Fibroblast of pulmonary artery (primary cell): ENCODE results near the gene GPR26.

Experiments
- DNase-seq: peaks from one replicate; pipeline ENCODE4 v3.0.0-alpha.2; 2010; ENCODE audit warnings: low read depth
- H3K4me3 ChIP-seq: replicated peaks from 2 replicates; pipeline ENCODE4 v1.5.1; 2011; ENCODE audit warnings: low read depth, mild to moderate bottlenecking, control low read depth, low read length, moderate library complexity
- TF ChIP-seq, protein P1 (sequence below): IDR thresholded peaks from 2 replicates; pipeline ENCODE4 v1.5.1; 2011; ENCODE audit warnings: mild to moderate bottlenecking, control low read depth, low read length, inconsistent platforms; ENCODE audit errors: missing control alignments

Gene GPR26

DNA sequence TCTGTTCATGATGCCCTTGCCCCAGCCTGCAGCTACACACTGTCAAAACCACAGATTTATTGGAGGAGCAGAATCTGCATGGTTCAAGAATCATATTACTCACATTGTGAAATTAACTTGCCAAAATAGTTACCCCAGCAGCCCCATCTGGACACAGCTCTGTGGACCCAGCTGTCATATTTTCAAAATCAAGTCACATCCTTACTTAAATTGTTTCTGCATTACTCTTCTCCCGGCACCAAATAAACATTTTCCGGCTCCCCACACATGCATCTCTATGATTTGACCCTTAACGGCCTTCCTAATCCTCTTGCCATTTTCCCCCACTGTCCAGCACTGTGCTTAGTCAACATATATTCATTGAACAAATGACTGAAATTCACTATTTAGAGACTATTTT is 43.8 kb upstream of the GPR26 start:
- H3K4me3 ChIP-seq = no peak overlapping the region
- TF ChIP-seq, protein P1, sequence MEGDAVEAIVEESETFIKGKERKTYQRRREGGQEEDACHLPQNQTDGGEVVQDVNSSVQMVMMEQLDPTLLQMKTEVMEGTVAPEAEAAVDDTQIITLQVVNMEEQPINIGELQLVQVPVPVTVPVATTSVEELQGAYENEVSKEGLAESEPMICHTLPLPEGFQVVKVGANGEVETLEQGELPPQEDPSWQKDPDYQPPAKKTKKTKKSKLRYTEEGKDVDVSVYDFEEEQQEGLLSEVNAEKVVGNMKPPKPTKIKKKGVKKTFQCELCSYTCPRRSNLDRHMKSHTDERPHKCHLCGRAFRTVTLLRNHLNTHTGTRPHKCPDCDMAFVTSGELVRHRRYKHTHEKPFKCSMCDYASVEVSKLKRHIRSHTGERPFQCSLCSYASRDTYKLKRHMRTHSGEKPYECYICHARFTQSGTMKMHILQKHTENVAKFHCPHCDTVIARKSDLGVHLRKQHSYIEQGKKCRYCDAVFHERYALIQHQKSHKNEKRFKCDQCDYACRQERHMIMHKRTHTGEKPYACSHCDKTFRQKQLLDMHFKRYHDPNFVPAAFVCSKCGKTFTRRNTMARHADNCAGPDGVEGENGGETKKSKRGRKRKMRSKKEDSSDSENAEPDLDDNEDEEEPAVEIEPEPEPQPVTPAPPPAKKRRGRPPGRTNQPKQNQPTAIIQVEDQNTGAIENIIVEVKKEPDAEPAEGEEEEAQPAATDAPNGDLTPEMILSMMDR = no peak

GRCh38 chr10:123624086-123624485 is 42.1 kb upstream of the GPR26 start:
- H3K4me3 ChIP-seq = no peak overlapping the region
- TF ChIP-seq, protein P1 = no peak
- DNase-seq = no peak

More for the DNA sequence above, 43.8 kb upstream of the GPR26 start:
- no peak for DNase-seq

DNA sequence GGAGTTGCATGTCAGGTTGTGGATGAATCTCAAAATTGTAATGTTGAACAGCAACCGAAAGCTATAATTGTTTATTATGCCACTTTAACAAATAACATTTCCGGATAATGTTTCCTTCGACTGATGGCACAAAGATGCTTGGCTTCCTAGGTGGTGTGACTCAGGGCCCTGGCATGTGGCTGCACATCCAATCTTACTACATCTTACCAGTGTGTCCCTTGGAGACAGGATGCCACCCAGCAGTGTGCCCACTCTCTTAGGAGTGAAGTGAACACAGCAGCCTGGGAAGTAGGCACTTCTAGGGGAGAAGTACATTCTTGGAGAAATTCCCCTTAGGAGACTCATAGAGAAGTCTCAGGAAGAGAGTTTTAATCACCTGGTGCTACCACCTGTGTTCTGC is 33.0 kb upstream of the GPR26 start:
- no peak for DNase-seq
- TF ChIP-seq, protein P1 = no peak
- no peak overlapping the region for H3K4me3 ChIP-seq

DNA sequence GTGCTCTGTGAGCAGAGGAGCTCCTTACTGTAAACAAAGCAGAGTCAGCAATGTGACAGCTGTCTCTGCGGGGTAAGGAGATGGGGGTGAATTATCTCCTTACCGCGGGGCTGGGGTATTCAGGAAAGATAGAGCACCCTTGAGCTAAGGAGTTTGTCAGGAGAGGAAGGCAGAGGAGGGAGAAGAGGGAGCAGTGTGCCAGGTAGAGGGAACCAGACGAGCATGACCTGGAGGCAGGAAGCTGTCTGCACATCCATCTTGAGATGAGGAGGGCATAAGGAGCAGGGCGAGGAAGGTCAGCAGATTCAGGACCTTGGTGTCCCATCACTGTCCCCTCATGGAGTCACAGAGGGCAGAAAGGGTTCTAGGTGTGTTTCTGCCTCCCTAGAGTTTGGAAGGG is 32.5 kb upstream of the GPR26 start:
- no peak overlapping the region for H3K4me3 ChIP-seq
- TF ChIP-seq, protein P1 = no peak
- DNase-seq = no peak

DNA sequence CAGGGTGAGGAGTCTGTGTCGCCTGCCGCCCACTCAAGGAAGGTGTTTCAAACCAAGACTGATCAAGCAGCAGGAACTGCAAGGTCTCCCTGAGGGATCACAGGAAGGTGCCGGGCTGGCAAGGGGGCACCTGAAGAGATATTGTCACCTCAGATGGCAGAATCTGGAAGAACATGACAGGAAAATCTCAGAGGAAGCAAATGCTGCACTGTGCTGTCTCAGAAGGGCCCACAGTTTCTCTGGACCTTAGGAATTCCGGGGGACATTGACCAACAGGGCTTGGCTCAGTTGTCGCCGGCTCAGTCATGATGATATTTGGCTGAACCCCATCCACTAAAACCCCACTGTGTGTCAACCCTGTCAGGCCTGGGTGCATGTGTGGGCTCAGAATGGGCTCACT is 31.9 kb upstream of the GPR26 start:
- DNase-seq = no peak
- TF ChIP-seq, protein P1 = no peak
- no peak overlapping the region for H3K4me3 ChIP-seq

DNA sequence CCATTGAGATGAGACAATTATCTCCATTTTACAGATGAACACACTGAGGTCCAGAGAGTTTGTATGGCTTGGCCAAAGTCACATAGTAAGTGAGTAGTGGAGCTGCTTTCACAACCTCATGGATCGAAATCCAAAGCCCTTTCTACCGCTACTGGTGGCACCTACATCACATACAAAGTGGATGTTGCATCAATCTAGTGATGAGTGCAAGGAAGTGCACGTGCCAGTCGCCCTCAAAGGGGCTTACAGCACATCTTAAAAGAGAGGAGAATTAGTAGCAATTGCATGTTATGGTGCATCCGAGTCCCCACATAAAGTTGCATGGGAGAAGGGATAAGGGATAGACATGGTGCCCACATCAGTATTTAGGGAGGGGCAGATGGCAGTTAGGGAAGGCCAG is 31.0 kb upstream of the GPR26 start:
- no peak overlapping the region for H3K4me3 ChIP-seq
- TF ChIP-seq, protein P1 = no peak
- DNase-seq = no peak

DNA sequence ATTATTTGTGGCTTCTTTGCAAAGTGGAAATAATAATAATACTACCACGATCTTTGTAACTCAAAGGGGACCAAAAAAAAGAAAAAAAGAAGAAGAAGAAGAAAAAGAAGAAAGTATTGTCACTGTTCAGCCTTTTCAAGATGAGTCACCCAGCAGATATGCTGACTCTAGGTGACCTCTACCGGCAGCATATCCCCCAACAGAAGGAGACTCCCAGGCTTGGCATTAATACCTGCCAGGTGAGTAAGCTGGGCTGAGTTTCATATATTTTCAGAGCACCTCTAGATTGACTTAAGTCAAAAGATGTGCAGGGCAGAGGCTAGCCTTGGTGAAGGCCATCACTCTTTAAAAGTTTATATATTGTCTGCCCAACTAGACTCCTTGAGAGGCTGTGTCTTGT is 30.4 kb upstream of the GPR26 start:
- TF ChIP-seq, protein P1 = no peak
- DNase-seq = no peak
- no peak overlapping the region for H3K4me3 ChIP-seq
